GM12878 (cell line): ENCODE measurements around the gene BIRC7. TPM values are rescaled to one million over a fixed set of nuclear protein-coding genes. Genes with fewer than 3 reads are reported as not detected.
A peak's percentile ranks its signal among the peaks of the same experiment; 100 is the strongest.

Experiments used
- ATAC-seq: fragments of 200-7000 bp; cut with Tn5 transposase; 3 replicates; pipeline ENCODE4 v1.9.1; 2020; ENCODE audit warnings: mild to moderate bottlenecking, moderate library complexity
- BruUV-seq: library from RNA; stranded (reverse); fragments of 400-500 nt; replicated peaks from 2 replicates; lab custom pipeline; 2021; lab: Mats Ljungman, UMichigan
- CTCF ChIA-PET: fragments of 300-600 bp; sonication (Branson Sonifier 250); formaldehyde crosslinking; extraction: SDS; loops from one replicate; lab custom pipeline; 2021; ENCODE audit warnings: inconsistent platforms; lab: Yijun Ruan, JAX
- POLR2A ChIA-PET: fragments of 350-600 bp; formaldehyde crosslinking; extraction: SDS; loops from one replicate; lab custom pipeline; 2021; ENCODE audit warnings: inconsistent platforms; lab: Charles Lee
- RAD21 ChIA-PET: fragments of 300-600 bp; sonication (Branson Sonifier 250); formaldehyde crosslinking; loops from one replicate; lab custom pipeline; 2023; ENCODE audit warnings: antibody characterized with exemption; ENCODE audit not compliant: unreplicated experiment; lab: Charles Lee
- SMC1A ChIA-PET: fragments of 300-600 bp; sonication (Branson Sonifier 250); formaldehyde crosslinking; loops from one replicate; lab custom pipeline; 2023; ENCODE audit not compliant: unreplicated experiment, uncharacterized antibody; lab: Charles Lee
- DNase-seq: peaks from one replicate; pipeline ENCODE4 v3.0.0-alpha.2; 2011; ENCODE audit warnings: low read depth, low spot score
- FAIRE-seq: peaks from 3 replicates; lab custom pipeline; 2011; peaks lifted over from hg19 to GRCh38; lab: Jason Lieb, UNC
- H2AFZ ChIP-seq: 2 replicates; pipeline ENCODE4 v1.6.0; 2011; ENCODE audit warnings: low read depth, low read length, control low read depth; ENCODE audit not compliant: control insufficient read depth
- H3K27ac ChIP-seq: 2 replicates; pipeline ENCODE4 v1.5.1; 2011; ENCODE audit warnings: control low read depth; ENCODE audit not compliant: control insufficient read depth, insufficient read depth
- H3K27me3 ChIP-seq, 2 experiments: replicated peaks in 1 of 2; 2 replicates each; pipeline versions ENCODE4 v1.6.0 to v1.6.1; 2011; ENCODE audit warnings: low read length in 1 of 2; ENCODE audit not compliant: control insufficient read depth in 2 of 2, insufficient read depth in 2 of 2
- H3K36me3 ChIP-seq, 2 experiments: 2 replicates each; pipeline ENCODE4 v1.5.1; 2011; ENCODE audit warnings: low read length in 1 of 2; ENCODE audit not compliant: control insufficient read depth in 2 of 2, insufficient read depth in 2 of 2
- H3K4me1 ChIP-seq: 2 replicates; pipeline ENCODE4 v1.6.1; 2011; ENCODE audit warnings: mild to moderate bottlenecking, low read length, moderate library complexity, mixed read lengths; ENCODE audit not compliant: control insufficient read depth, insufficient read depth
- H3K4me2 ChIP-seq: 2 replicates; pipeline ENCODE4 v1.6.0; 2011; ENCODE audit warnings: control low read depth; ENCODE audit not compliant: control insufficient read depth, insufficient read depth
- H3K4me3 ChIP-seq: fragments of 200-600 bp; sonication (generic); 2 replicates; pipeline ENCODE4 v1.5.1; 2016
- H3K79me2 ChIP-seq: 2 replicates; pipeline ENCODE4 v1.6.0; 2011; ENCODE audit warnings: low read length; ENCODE audit not compliant: control insufficient read depth, insufficient read depth
- H3K9ac ChIP-seq: 2 replicates; pipeline ENCODE4 v1.8.0; 2011; ENCODE audit warnings: low read length, control low read depth, mixed read lengths; ENCODE audit not compliant: control insufficient read depth, insufficient read depth
- H3K9me3 ChIP-seq: replicated peaks from 3 replicates; pipeline ENCODE4 v1.5.1; 2011; ENCODE audit warnings: mild to moderate bottlenecking, low read length; ENCODE audit not compliant: control insufficient read depth, insufficient read depth
- H4K20me1 ChIP-seq: 2 replicates; pipeline ENCODE4 v1.6.0; 2011; ENCODE audit not compliant: control insufficient read depth, insufficient read depth
- BCL11A ChIP-seq: IDR thresholded peaks from 2 replicates; pipeline ENCODE4 v1.6.1; 2011; ENCODE audit warnings: low read depth, low read length
- CEBPB ChIP-seq, 2 experiments: fragments of 150-350 bp in 1 of 2; IDR thresholded peaks; 2 replicates each; pipeline ENCODE4 v1.6.1; 2012 to 2014; ENCODE audit warnings: low read depth in 2 of 2, low read length in 2 of 2, borderline replicate concordance in 1 of 2, inconsistent platforms in 1 of 2
- CHD2 ChIP-seq: IDR thresholded peaks from 2 replicates; pipeline ENCODE4 v1.6.1; 2011; ENCODE audit warnings: low read depth, low read length, improper control_type of control experiment, borderline replicate concordance
- ELK1 ChIP-seq: IDR thresholded peaks from 2 replicates; pipeline ENCODE4 v1.6.1; 2012; ENCODE audit warnings: low read depth, low read length, improper control_type of control experiment
- FOXK2 ChIP-seq: fragments of 450-650 bp; IDR thresholded peaks from 2 replicates; pipeline ENCODE4 v1.6.1; 2017; ENCODE audit warnings: mild to moderate bottlenecking, moderate library complexity
- HDAC6 ChIP-seq: fragments of 200-600 bp; sonication (generic); IDR thresholded peaks from one replicate; pipeline ENCODE4 v1.8.0; 2017; ENCODE audit warnings: antibody characterized with exemption; ENCODE audit not compliant: unreplicated experiment
- LARP7 ChIP-seq: fragments of 450-650 bp; IDR thresholded peaks from 2 replicates; pipeline ENCODE4 v1.6.1; 2017; ENCODE audit warnings: mild to moderate bottlenecking
- MEF2B ChIP-seq: fragments of 450-650 bp; IDR thresholded peaks from 2 replicates; pipeline ENCODE4 v1.6.1; 2018; ENCODE audit warnings: mild to moderate bottlenecking, moderate library complexity; ENCODE audit not compliant: partially characterized antibody, poor library complexity, severe bottlenecking
- NRF1 ChIP-seq: conservative IDR thresholded peaks from 2 replicates; pipeline ENCODE4 v1.6.1; 2011; ENCODE audit warnings: mild to moderate bottlenecking, low read depth, low read length, improper control_type of control experiment
- PAX8 ChIP-seq: fragments of 450-650 bp; IDR thresholded peaks from 2 replicates; pipeline ENCODE4 v1.6.1; 2017; ENCODE audit warnings: mild to moderate bottlenecking, moderate library complexity
- RAD21 ChIP-seq: IDR thresholded peaks from 2 replicates; pipeline ENCODE4 v1.6.1; 2011; ENCODE audit warnings: mild to moderate bottlenecking, low read depth, low read length, moderate library complexity; ENCODE audit not compliant: insufficient read depth
- SRF ChIP-seq, 2 experiments: IDR thresholded peaks; 2 replicates each; pipeline ENCODE4 v1.6.1; 2011; ENCODE audit warnings: low read depth in 2 of 2, low read length in 2 of 2, mild to moderate bottlenecking in 1 of 2, moderate library complexity in 1 of 2
- TCF7 ChIP-seq: IDR thresholded peaks from 2 replicates; pipeline ENCODE4 v1.6.1; 2014; ENCODE audit warnings: antibody characterized with exemption, borderline replicate concordance
- ZNF24 ChIP-seq: fragments of 450-650 bp; IDR thresholded peaks from 2 replicates; pipeline ENCODE4 v1.6.1; 2017; ENCODE audit warnings: antibody characterized with exemption, mild to moderate bottlenecking
- ZZZ3 ChIP-seq: IDR thresholded peaks from 2 replicates; pipeline ENCODE4 v1.6.1; 2011; ENCODE audit warnings: low read depth; ENCODE audit not compliant: control insufficient read depth, insufficient read length
- WGBS: methylation state at CpG from one replicate; pipeline ENCODE4 v1.1.6; 2016; ENCODE audit warnings: low lambda C conversion rate; ENCODE audit not compliant: insufficient replicate concordance, insufficient coverage; ENCODE audit errors: missing lambda C conversion rate; 5-methylcytosine and 5-hydroxymethylcytosine counted together
- in situ Hi-C: fragments of 300-500 bp; cut with MboI; formaldehyde crosslinking; loops from 9 replicates; pipeline ENCODE4 v1.14.3; 2018; ENCODE audit warnings: mixed read lengths
- intact Hi-C: fragments of 100-400 bp; cut with micrococcal nuclease; formaldehyde crosslinking; loops from one replicate; pipeline ENCODE4 v1.14.2; 2022; ENCODE audit not compliant: unreplicated experiment
- polyA plus RNA-seq, 11 experiments: library from polyadenylated mRNA; depleted of rRNA in 4 of 11; unstranded in 6 of 11; stranded (reverse) in 5 of 11; fragments of >200 nt; fragmentation: Nextera tagmentation in 4 of 11; fragmentation: Illumina TruSeq in 1 of 11; extraction: Ambion mirVana in 4 of 11; extraction: Trizol in 1 of 11; gene quantifications; 1 replicate in 1 of 11; 2 replicates in 10 of 11; pipeline versions ENCODE4 v1.2.1 to v1.2.3, GENCODE V29; 2011 to 2016; ENCODE audit warnings: inconsistent platforms in 2 of 11, missing spikeins in 2 of 11, low read depth in 1 of 11
- total RNA-seq, 4 experiments: library from RNA; depleted of rRNA in 3 of 4; stranded (reverse); fragments of >200 nt in 3 of 4; fragmentation: Illumina TruSeq in 1 of 4; extraction: Trizol in 1 of 4; gene quantifications; 2 replicates each; pipeline versions ENCODE4 v1.2.1 to v1.2.3, GENCODE V29; 2013 to 2021
- TF ChIP-seq, protein P1 (sequence below): fragments of 450-650 bp; IDR thresholded peaks from 2 replicates; pipeline ENCODE4 v1.6.1; 2016; ENCODE audit warnings: mild to moderate bottlenecking

The BIRC7 gene
- total and polyA plus RNA-seq, 10 of the 15 experiments (the other 5 are each of a cell fraction or from before 2014, with no cell fraction given) = 0.31 TPM; not detected in 9

GRCh38 chr20:63212393-63212730 lies 23.3 kb upstream of the BIRC7 start (continued):
- no peak for TF ChIP-seq BCL11A
- no peak for TF ChIP-seq ELK1
- no peak for TF ChIP-seq TCF7

- no peaks in the 10 kb centered on the region for H3K27me3 ChIP-seq
- no peak overlapping the region for H3K27ac ChIP-seq
- ChIA-PET RAD21 (interaction anchor here (1.0 kb wide), 1 partner anchor 11 kb away, joined by 3 read pairs; no protein-coding TSS in a partner anchor), SMC1A (no interaction called here), CTCF (interaction anchor here (0.6 to 1.8 kb wide), 4 partner anchors 10 to 170 kb away, joined by 3 to 6 read pairs (median 4); no protein-coding TSS in a partner anchor), POLR2A (no interaction called here)
- H3K4me1 ChIP-seq = peaks cover 15% of the 10 kb centered on the region
- ATAC-seq (no peak), FAIRE-seq (no peak), DNase-seq (no peak)
- intact Hi-C loops (no loop called here), in situ Hi-C loops (no loop called here)
- 100% methylated on average over 5 of the region's 5 CpGs for WGBS
- peaks cover 48% of the 10 kb centered on the region for H3K79me2 ChIP-seq
- H3K9me3 ChIP-seq = no peaks in the 10 kb centered on the region
- BruUV-seq = no TSS peak
- TF ChIP-seq CEBPB (IDR thresholded peaks at IDR 0.05; ENCODE audit: borderline replicate concordance in 1 of 2, low read depth in 2 of 2, low read length in 2 of 2) (no peak), FOXK2 (no peak), HDAC6 (no peak), RAD21 (no peak), LARP7 (no peak), PAX8 (no peak), MEF2B (no peak), CHD2 (no peak), ZNF24 (no peak), NRF1 (no peak), ZZZ3 (no peak), SRF (IDR thresholded peaks at IDR 0.05; ENCODE audit: low read depth in 2 of 2, low read length in 2 of 2) (no peak)
- TF ChIP-seq, protein P1, sequence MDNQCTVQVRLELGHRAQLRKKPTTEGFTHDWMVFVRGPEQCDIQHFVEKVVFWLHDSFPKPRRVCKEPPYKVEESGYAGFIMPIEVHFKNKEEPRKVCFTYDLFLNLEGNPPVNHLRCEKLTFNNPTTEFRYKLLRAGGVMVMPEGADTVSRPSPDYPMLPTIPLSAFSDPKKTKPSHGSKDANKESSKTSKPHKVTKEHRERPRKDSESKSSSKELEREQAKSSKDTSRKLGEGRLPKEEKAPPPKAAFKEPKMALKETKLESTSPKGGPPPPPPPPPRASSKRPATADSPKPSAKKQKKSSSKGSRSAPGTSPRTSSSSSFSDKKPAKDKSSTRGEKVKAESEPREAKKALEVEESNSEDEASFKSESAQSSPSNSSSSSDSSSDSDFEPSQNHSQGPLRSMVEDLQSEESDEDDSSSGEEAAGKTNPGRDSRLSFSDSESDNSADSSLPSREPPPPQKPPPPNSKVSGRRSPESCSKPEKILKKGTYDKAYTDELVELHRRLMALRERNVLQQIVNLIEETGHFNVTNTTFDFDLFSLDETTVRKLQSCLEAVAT = no peak
- peak overlapping the region; percentile 15; the same call in 1 of the 2 replicates for H3K4me3 ChIP-seq
- no peak overlapping the region for H3K4me2 ChIP-seq
- H2AFZ ChIP-seq = no peak overlapping the region
- H3K36me3 ChIP-seq = peaks cover 13 to 21% of the 10 kb centered on the region in 2 experiments
- no peak overlapping the region for H3K9ac ChIP-seq
- peaks cover 9% of the 10 kb centered on the region for H4K20me1 ChIP-seq
These were observed 22.9 kb upstream of the BIRC7 start for GRCh38 chr20:63212792-63213191.
